Upper lobe of right lung (tissue), 1 donor: ENCODE measurements around the gene ZNRF2. TPM values are rescaled to one million over a fixed set of nuclear protein-coding genes. Genes with fewer than 3 reads are reported as not detected.
"Not testable (repeated sequence)": the region's sequence is repeated elsewhere in the genome, so short reads cannot be mapped to it uniquely, and the experiment has no call there.

ENCODE experiments used
- ATAC-seq: fragments of 200-7000 bp; cut with Tn5 transposase; one replicate; pipeline ENCODE4 v1.9.1; 2020; ENCODE audit warnings: mild to moderate bottlenecking, moderate library complexity
- DNase-seq: peaks from one replicate; pipeline ENCODE4 v3.0.0-alpha.2; 2020
- H3K27ac ChIP-seq: fragments of 200-600 bp; one replicate; pipeline ENCODE4 v1.8.0; 2022
- H3K27me3 ChIP-seq: fragments of 200-600 bp; one replicate; pipeline ENCODE4 v1.8.0; 2022; ENCODE audit warnings: mild to moderate bottlenecking
- H3K36me3 ChIP-seq: fragments of 200-600 bp; one replicate; pipeline ENCODE4 v1.8.0; 2022
- H3K4me1 ChIP-seq: fragments of 200-600 bp; one replicate; pipeline ENCODE4 v1.8.0; 2022
- H3K4me3 ChIP-seq: fragments of 200-600 bp; one replicate; pipeline ENCODE4 v1.8.0; 2022; ENCODE audit warnings: mild to moderate bottlenecking
- H3K9me3 ChIP-seq: fragments of 200-600 bp; one replicate; pipeline ENCODE4 v1.8.0; 2022
- intact Hi-C: fragments of 100-400 bp; cut with DNase I; formaldehyde crosslinking; loops from one replicate; pipeline ENCODE4 v1.11.0; 2022
- total RNA-seq: library from RNA; stranded (reverse); fragmentation: NEBNext Ultra II Directional; extraction: Animal tissue kit (Norgen Biotek cat#: 25700); gene quantifications from one replicate; pipeline ENCODE4 v1.2.1, GENCODE V29; 2021
- TF ChIP-seq, protein P1 (sequence below): fragments of 200-600 bp; IDR thresholded peaks from one replicate; pipeline ENCODE4 v1.8.0; 2022; ENCODE audit warnings: antibody characterized with exemption
- donor health status: DM: no; HTN: yes; CAD: no; lungs with severe emphysema.

Gene ZNRF2
- total RNA-seq, 1 donor from 2014 or later, result 24.6 TPM

DNA sequence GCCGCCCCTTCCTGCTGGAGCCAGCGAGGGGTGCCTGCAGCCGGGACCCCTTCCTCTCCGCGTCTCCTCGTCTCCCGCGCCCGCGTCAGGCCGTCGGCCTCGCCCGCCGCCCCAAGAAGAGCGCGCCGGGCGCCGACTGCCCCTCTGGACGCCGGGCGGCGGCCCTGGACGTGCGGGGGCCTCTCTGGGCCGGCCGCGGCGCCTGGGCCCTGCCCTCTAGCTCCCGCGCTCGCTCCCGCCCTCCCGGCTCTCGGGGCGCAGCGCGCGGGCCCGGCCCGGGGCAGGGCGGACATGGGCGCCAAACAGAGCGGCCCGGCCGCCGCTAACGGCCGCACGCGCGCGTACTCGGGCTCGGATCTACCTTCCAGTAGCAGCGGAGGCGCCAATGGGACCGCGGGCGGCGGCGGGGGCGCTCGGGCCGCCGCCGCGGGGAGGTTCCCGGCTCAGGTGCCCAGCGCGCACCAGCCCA, 704 bp downstream of the ZNRF2 start:
- DNase-seq, result no peak
- H3K4me3 ChIP-seq, result peak overlapping the region; percentile 82
- TF ChIP-seq, protein P1, sequence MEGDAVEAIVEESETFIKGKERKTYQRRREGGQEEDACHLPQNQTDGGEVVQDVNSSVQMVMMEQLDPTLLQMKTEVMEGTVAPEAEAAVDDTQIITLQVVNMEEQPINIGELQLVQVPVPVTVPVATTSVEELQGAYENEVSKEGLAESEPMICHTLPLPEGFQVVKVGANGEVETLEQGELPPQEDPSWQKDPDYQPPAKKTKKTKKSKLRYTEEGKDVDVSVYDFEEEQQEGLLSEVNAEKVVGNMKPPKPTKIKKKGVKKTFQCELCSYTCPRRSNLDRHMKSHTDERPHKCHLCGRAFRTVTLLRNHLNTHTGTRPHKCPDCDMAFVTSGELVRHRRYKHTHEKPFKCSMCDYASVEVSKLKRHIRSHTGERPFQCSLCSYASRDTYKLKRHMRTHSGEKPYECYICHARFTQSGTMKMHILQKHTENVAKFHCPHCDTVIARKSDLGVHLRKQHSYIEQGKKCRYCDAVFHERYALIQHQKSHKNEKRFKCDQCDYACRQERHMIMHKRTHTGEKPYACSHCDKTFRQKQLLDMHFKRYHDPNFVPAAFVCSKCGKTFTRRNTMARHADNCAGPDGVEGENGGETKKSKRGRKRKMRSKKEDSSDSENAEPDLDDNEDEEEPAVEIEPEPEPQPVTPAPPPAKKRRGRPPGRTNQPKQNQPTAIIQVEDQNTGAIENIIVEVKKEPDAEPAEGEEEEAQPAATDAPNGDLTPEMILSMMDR, result no peak
- H3K27me3 ChIP-seq, result no peaks in the 10 kb centered on the region
- no peaks in the 10 kb centered on the region for H3K9me3 ChIP-seq
- peak overlapping the region; percentile 95 for H3K27ac ChIP-seq
- intact Hi-C loops, result no loop called here
- peaks cover 27% of the 10 kb centered on the region for H3K4me1 ChIP-seq
- ATAC-seq, result peak; percentile 42
- H3K36me3 ChIP-seq, result no peaks in the 10 kb centered on the region

DNA sequence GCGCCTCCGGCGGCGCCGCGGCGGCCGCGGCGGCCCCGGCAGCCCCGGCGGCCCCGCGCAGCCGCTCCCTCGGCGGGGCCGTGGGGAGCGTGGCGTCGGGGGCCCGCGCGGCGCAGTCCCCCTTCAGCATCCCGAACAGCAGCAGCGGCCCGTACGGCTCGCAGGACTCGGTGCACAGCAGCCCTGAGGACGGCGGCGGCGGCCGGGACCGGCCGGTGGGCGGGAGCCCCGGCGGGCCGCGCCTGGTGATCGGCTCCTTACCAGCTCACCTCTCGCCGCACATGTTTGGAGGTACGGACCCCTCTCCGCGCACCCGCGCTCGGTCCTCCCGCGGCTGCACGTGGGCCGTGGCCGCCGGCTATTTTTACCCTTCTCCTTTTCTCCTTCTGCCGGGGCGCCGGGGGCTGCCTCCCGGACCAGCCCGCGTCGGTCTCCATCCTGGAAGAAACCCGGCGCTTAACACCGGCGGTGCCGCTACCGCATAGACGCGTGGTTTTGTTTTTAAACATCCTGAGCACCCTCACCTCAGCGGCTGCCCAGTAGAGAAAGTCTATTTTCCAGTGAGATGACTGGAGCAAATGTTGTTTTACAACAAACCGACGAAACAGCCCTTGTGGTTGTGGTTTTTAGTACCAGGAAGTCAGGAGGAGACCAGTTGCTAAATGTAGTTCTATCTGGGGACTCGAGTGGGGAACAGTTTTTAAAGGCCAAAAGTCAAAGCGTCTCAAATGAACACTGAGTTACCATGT, 1.3 kb downstream of the ZNRF2 start:
- Histone ChIP-seq H3K27me3 (no peaks in the 10 kb centered on the region), H3K4me1 (peaks cover 32% of the 10 kb centered on the region), H3K27ac (peak overlapping the region; percentile 95), H3K9me3 (no peaks in the 10 kb centered on the region), H3K4me3 (peak overlapping the region; percentile 82), H3K36me3 (no peaks in the 10 kb centered on the region)
- TF ChIP-seq, protein P1, result no peak
- no peak for ATAC-seq
- peak; percentile 72 for DNase-seq
- intact Hi-C loops, result no loop called here

DNA sequence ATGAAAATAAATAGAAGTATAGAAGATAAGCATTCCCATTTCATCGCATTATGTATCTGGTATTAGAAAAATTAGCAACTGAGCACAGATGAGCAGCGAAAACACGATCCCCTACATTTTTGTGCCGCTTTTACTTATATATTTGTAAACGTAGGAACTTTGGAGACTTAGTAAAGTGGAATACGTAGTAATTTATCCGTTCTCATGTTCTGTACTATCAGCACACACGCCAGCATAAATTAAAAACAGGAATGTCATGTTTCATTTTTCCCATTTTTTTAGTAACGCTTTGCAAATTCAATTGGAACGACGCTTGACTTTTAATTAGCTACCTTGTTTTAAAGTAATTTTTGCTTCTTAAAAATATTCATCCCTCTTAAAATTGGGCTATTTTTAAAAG, 2.4 kb downstream of the ZNRF2 start:
- intact Hi-C loops, result no loop called here
- DNase-seq (no peak), ATAC-seq (no peak)
- no peaks in the 10 kb centered on the region for H3K27me3 ChIP-seq
- H3K4me1 ChIP-seq, result peaks cover 32% of the 10 kb centered on the region
- H3K36me3 ChIP-seq, result no peaks in the 10 kb centered on the region
- H3K9me3 ChIP-seq, result no peaks in the 10 kb centered on the region
- TF ChIP-seq, protein P1, result no peak
- H3K27ac ChIP-seq, result peak overlapping the region; percentile 95
- H3K4me3 ChIP-seq, result peak overlapping the region; percentile 82

DNA sequence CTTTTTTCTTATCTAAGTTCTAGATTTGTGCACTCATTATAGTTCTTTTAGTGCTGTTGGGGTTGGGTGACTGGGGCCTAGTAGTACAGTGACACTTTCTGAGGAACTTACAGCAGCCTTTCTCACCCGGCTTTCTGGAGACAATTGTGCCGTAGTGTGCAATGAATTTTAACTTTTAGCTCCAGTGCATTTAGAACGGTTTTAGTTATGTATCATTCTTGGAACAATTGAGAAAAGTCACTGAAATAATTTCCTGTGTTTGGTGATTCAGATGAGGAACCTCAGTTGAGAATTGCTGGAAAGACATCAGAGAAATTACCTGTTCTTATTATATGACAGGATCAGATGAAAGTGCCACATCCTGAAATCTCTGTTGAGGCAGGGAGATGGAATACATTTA, 3.2 kb downstream of the ZNRF2 start:
- intact Hi-C loops, H3K27ac ChIP-seq: not testable (repeated sequence)
- peaks cover 32% of the 10 kb centered on the region for H3K4me1 ChIP-seq

DNA sequence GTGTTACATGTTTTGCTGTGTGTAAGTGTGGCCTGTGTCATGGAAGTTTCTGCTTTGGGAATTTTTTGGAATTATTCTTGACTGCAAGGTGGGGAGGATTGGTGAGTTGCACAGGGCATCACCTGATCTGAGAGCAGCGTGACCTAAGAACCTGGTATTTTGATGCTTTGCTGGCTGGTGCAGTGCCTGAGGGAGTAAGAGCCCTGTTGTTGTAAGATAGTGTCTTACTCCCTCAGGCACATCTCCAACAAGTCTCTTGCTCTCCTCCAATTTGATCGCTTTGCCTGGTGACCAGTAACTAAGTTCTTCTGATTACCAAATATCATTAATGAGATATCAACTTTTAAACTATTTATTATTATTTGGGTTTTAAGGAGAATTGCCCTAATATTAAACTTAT, 5.2 kb downstream of the ZNRF2 start:
- H3K27me3 ChIP-seq, H3K4me3 ChIP-seq, ATAC-seq, H3K27ac ChIP-seq, DNase-seq, H3K36me3 ChIP-seq, H3K9me3 ChIP-seq, intact Hi-C loops: not testable (repeated sequence)
- H3K4me1 ChIP-seq, result peaks cover 27% of the 10 kb centered on the region

More for the DNA sequence above, 3.2 kb downstream of the ZNRF2 start:
- H3K36me3 ChIP-seq, H3K27me3 ChIP-seq, H3K4me3 ChIP-seq, DNase-seq, H3K9me3 ChIP-seq, ATAC-seq: not testable (repeated sequence)

DNA sequence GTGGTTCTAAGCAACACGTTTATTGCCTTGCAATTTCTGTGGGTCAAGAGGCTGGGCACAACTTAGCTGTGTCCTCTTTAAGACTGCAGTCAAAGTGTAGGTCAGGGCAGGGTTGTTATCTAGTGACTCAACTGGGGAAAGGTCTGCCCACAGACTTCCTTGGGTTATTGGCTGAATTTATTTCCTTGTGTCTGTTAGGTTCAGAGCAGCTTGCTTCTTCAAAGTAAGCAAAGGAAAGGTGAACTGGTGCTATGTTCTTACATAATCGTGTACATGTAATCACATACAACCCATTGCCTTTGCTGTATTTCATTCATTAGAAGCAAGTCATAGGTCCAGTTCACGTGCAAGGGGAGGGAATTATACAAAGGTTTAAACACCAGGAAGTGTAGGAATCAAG, 5.9 kb downstream of the ZNRF2 start:
- H3K36me3 ChIP-seq, DNase-seq, H3K27me3 ChIP-seq, H3K4me3 ChIP-seq, intact Hi-C loops, H3K27ac ChIP-seq, H3K9me3 ChIP-seq: not testable (repeated sequence)
- peaks cover 27% of the 10 kb centered on the region for H3K4me1 ChIP-seq
- peak; percentile 22 for ATAC-seq

DNA sequence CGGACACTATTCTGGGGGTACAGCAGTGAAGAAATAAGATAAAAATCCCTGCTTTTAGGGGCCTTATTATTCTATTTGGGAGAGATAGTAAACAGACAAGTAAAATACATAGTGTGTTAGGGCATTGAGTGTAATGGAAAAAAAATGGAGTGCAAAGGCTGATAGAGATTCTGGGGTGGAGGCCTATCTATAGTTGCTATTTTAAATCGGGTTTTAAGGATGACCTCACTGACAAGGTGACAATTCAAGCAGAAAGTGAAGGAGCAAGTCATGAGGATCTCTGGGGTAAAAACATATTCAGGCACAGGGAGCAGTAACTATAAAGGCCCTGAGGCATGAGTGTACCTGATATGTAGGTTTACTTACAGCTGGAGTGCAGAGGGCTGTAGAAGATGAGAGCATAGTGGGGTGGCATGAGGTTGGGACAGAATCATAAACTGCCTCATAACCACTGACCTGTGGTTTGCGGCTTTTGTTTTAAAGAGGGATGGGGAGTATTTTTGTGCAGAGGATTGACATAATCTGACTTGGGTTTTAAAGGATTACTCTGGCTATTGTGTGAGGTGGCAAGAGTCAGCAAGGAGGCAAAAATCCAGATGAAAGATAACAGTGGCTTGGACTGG, 8.1 kb downstream of the ZNRF2 start:
- H3K4me3 ChIP-seq, H3K9me3 ChIP-seq, H3K27me3 ChIP-seq, intact Hi-C loops, ATAC-seq, DNase-seq, H3K36me3 ChIP-seq, H3K27ac ChIP-seq: not testable (repeated sequence)
- peaks cover 17% of the 10 kb centered on the region for H3K4me1 ChIP-seq

DNA sequence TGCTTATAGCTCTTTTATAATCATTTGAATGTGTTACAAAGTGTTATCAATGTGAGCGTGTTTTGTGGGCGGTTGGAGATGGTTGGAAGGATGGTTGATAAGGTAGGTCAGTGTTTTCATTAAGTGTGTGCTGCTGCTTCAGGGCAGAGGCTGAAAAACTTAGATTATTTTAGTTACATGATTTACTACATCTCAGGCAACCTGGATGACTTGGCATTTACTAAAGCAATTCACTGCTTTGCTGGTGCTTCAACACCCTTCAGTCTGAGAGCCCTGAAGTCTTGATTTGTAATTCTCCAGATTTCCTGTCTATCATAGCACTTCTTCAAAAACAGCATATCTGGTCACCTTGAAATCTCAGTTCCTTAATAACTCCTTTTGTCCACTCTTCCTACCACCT, 11.9 kb downstream of the ZNRF2 start:
- H3K27me3 ChIP-seq, ATAC-seq, H3K27ac ChIP-seq, H3K4me1 ChIP-seq, H3K4me3 ChIP-seq, H3K36me3 ChIP-seq, intact Hi-C loops, DNase-seq, H3K9me3 ChIP-seq: not testable (repeated sequence)

DNA sequence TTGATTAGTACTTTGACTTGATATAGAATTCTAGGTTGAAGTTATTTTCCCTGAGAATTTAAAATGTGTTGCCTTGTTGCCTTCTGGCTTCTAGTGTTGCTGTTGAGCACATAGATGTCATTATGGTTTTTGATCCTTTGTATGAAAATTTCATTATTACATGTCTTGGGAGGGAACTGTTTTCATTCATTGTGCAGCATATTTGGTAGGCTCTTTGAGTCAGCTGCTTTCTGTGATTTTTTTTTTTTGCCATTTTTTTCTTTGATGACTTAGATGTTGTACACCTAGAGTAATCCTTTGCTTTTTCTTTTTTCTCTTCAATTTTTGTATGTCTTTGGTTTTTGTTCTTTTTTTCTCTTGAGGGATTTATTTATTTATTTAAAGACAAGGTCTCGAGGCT, 13.1 kb downstream of the ZNRF2 start:
- DNase-seq, H3K27me3 ChIP-seq, H3K36me3 ChIP-seq, H3K4me1 ChIP-seq, H3K27ac ChIP-seq, ATAC-seq, H3K9me3 ChIP-seq, intact Hi-C loops, H3K4me3 ChIP-seq: not testable (repeated sequence)

DNA sequence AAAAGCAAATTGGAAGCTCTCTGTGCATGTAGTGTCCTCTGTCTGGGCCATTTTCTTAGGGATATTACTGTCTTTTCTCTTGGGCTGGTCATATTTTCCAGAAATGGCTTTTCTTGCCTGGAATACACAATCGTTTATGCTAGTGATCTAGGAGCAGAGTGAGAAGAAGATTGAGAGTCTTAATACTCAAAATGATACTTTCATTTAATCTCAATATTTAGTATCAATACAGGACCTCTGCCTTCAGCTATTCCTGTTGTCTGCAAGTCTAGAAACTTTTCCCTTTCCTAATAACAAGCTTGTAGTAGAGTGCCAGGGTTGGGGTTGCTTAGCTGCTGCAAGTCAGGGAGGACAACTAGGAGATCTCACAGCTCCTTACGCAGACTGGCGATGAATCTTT, 14.0 kb downstream of the ZNRF2 start:
- H3K27me3 ChIP-seq, H3K4me1 ChIP-seq, H3K9me3 ChIP-seq, H3K27ac ChIP-seq, ATAC-seq, intact Hi-C loops, DNase-seq, H3K36me3 ChIP-seq, H3K4me3 ChIP-seq: not testable (repeated sequence)
